SHP77 (cell line): ENCODE results near the gene SLC10A4.
"Not testable (repeated sequence)": the region's sequence is repeated elsewhere in the genome, so short reads cannot be mapped to it uniquely, and the experiment has no call there.

Experiments
- DNase-seq, 2 experiments: peaks; one replicate each; lab custom pipeline; 2025; lab: John Stamatoyannopoulos, UW

The SLC10A4 gene

DNA sequence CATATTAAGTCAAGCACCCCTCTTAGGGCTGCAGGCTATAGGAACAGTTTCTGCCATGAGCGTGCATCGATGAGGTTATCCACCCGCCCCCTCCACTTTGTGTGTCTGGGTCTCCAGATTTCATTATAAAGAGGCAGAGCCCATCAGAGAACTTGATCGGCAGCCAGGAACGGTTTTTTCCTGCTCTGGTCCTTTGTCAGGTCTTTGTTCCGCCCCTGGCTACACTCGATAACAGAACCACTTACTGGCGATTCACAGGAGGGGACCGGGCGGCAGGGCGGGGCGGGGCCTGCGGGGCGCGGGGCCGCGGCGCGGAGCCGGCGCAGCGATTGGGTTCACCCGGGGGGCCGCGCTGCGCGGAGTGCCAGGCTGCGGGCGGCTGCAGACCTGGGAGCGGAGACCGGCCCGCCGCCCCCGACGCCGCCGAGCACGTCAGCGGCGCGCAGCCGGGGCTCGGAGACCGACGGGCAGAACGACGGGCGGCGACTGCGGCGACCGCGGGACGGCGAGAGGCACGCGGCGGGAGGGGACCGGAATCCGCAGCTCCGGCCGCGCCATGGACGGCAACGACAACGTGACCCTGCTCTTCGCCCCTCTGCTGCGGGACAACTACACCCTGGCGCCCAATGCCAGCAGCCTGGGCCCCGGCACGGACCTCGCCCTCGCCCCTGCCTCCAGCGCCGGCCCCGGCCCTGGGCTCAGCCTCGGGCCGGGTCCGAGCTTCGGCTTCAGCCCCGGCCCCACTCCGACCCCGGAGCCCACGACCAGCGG lies at the start of gene SLC10A4:
TSS of gene SLC10A4 (plus strand) at position 338 of the 771 bp plus-strand sequence. CDS start at position 557, 219 bp downstream.
- no peak for DNase-seq

GRCh38 chr4:48436318-48436717 lies 46.8 kb upstream of the SLC10A4 start:
- DNase-seq: no peak

GRCh38 chr4:48439988-48440387 lies 43.2 kb upstream of the SLC10A4 start:
- DNase-seq: no peak

- not testable (repeated sequence) for DNase-seq
Measured at GRCh38 chr4:48440914-48441313, 42.2 kb upstream of the SLC10A4 start.

- no peak for DNase-seq
Measured at GRCh38 chr4:48445704-48446103, 37.4 kb upstream of the SLC10A4 start.

- no peak for DNase-seq
Measured at GRCh38 chr4:48446642-48447041, 36.5 kb upstream of the SLC10A4 start.

DNA sequence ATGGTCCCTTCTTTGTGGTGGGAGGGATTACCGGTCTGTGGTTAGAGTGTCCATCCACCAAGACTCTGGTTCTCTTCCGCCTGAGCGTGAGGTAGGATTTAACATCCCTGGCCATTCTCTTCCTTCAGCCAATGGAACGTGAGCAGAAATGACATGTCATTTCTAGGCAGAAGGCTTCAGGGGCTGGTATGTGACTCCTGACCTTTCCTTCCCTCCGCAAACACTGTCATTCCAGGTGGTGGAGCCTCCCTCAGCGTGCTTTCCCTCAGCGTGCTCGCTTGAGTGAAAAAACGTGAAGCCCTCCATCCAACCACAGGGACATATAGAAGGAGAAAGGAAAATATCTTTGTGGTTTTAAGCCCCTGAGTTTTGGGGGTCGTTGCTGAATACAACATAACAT lies 34.0 kb upstream of the SLC10A4 start:
- DNase-seq: no peak

- DNase-seq: no peak
Measured at GRCh38 chr4:48450740-48451139, 32.4 kb upstream of the SLC10A4 start.

- not testable (repeated sequence) for DNase-seq
Measured at GRCh38 chr4:48451656-48452055, 31.5 kb upstream of the SLC10A4 start.

DNA sequence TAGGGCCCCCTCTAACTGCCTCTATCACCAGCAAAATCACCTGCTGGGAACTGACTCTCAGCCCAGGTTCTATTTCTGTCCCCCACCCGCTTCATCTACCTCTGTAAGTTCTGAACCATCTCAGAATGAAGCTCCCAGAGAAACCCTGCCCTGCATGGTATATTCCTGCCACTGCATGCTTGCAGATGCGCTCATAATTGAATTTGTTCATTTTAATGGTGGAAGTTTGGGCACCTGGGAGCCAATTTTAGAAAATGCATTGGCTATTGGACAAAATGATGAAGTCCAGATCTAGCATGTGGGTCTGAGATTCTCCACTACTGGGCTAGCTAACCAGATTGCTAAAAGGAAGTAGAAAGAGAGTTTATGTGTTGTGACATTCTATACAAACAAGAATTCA lies 28.6 kb upstream of the SLC10A4 start:
- DNase-seq: no peak

GRCh38 chr4:48461000-48461399 lies 22.1 kb upstream of the SLC10A4 start:
- no peak for DNase-seq

DNA sequence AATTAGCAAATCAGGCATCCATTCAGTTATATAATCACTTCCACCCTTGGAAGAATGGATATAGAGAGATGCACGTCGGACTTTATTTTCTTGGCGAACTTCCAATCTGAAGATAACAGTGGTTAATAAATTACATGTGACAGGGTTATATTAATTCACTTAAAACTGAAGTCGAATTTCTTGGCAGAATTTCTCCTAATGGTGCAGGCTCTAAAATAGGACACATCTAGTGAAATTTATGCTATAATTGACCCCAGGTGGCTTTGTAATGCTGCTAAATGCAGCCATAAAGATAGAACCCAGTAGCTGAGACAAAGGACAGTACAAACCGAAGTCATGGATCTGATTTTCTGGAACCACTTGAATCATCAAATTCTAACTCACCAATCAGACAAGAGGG lies 20.8 kb upstream of the SLC10A4 start:
- DNase-seq: no peak

- DNase-seq: no peak
Measured at GRCh38 chr4:48467442-48467841, 15.7 kb upstream of the SLC10A4 start.

- no peak for DNase-seq
Measured at GRCh38 chr4:48467891-48468290, 15.3 kb upstream of the SLC10A4 start.

DNA sequence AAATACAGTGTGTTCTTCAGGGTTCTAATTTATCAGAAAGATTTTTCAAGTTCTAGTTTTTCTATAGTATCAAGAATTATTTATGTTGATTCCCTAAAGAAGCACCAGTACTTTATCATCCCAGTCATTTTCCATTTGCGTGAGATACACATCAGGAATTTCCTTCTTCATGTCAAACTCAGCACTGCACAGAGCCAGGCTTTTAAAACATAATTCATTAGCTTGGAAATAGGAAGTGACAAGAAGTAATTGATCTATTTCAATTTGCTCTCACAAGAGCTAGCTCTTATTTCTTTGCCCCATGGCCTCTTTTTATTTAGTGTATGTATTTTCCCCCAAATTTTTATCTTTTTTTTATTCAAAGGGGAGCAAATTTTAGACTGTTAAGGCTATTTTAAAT lies 13.0 kb upstream of the SLC10A4 start:
- no peak for DNase-seq

DNA sequence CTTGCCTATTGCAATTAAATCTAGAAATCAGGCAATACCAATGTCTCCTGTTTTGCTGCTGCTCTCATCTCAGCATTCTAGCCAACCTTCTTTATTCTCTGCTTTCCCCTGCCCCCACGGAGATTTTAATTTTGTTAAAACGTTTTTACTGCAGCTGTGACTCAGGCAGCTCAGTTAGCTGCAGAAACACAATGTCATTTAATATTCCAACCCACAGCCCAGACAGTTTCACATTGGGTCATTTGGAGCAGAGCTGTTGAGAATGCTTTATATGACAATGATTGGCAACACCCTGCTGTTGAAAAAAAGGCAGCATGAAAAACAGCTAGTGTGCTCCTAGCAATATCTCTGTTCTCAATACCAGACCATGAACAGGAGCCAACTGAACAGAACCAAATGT lies 12.6 kb upstream of the SLC10A4 start:
- DNase-seq: no peak

GRCh38 chr4:48472794-48473193 lies 10.3 kb upstream of the SLC10A4 start:
- no peak for DNase-seq

- no peak for DNase-seq
Measured at GRCh38 chr4:48475770-48476169, 7.4 kb upstream of the SLC10A4 start.

DNA sequence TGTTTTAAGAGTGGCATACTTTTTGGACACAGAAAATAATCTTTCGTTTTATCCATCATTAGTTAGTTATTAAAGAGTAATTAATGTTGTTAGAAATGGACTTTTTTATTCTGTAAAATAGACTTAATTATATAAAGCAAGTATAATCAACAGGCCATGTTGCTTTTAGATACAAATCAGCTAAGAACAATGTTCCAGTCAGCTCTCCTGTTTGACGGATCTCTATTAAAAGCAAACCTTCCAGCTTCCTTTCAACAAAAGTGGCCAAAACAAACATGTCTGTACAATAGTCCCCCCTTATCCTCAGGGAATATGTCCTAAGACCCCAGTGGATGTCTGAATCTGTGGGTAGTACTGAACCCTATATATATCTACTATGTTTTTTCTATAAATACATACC lies 4.9 kb upstream of the SLC10A4 start:
- no peak for DNase-seq

DNA sequence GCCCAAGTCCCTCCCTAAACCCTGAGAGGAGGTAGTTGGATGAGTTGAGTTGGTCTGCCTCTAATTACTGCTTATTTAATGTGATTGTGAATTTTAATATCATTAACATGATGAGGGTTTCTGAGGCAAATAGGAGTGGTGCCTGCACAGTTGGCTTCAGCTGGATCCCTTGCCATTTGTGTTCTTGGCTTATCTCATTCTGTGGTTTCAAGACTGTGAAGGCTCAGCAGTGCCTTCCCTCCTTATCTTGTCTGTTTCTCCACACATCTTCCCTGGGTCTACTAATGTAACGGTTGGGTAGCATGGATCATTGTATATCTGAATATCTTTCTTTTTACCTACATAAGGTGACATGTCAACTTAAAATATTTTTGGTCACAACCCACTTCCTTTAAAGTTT lies 1.6 kb upstream of the SLC10A4 start:
- DNase-seq: no peak

DNA sequence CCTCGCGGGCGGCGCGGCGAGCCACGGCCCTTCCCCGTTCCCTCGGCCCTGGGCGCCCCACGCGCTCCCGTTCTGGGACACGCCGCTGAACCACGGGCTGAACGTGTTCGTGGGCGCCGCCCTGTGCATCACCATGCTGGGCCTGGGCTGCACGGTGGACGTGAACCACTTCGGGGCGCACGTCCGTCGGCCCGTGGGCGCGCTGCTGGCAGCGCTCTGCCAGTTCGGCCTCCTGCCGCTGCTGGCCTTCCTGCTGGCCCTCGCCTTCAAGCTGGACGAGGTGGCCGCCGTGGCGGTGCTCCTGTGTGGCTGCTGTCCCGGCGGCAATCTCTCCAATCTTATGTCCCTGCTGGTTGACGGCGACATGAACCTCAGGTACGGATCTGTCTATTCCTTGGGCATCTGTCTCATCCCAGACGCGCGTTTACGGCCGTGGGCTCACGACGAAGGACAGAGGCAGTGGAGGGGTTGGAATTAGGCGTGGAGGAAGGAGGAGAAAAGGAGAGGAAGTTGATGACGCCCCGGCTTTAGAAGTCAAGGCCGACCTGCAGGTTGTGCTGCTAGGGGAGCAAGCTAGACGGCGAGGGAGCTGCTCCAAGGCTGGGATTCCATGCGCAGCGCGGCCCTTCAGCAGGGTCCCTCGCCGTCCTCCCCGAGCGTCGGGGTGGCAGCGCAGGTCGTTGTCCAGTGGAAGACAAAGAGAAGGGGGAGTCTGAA lies 792 bp downstream of the SLC10A4 start:
- DNase-seq: no peak

DNA sequence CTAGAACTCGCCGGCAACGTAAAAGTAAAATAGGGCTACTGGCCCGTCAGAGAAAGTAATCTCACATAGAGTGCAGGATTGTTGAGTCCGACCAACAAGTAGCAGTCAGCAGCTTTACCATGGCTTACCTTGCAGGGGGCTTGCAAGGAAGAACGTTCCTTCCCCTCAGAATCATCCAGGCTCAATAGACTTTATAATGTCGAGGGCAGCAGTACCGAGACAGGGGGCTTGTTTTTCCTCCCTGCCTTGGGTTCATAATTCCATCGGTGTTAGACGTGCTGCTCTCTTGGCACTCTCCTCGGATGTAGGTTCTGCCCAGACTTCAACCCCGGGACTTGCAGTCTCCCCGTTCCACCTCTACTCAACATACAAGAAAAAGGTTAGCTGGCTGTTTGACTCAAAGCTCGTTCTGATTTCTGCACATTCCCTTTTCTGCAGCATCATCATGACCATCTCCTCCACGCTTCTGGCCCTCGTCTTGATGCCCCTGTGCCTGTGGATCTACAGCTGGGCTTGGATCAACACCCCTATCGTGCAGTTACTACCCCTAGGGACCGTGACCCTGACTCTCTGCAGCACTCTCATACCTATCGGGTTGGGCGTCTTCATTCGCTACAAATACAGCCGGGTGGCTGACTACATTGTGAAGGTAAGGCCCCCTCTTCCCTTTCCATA lies 1.5 kb downstream of the SLC10A4 start:
- DNase-seq: no peak

GRCh38 chr4:48489683-48490011 lies 6.5 kb downstream of the SLC10A4 start:
- DNase-seq: no peak
